ENCODE data around the gene AP3S1.
"Not testable (repeated sequence)": the region's sequence is repeated elsewhere in the genome, so short reads cannot be mapped to it uniquely, and the experiment has no call there.

DNA sequence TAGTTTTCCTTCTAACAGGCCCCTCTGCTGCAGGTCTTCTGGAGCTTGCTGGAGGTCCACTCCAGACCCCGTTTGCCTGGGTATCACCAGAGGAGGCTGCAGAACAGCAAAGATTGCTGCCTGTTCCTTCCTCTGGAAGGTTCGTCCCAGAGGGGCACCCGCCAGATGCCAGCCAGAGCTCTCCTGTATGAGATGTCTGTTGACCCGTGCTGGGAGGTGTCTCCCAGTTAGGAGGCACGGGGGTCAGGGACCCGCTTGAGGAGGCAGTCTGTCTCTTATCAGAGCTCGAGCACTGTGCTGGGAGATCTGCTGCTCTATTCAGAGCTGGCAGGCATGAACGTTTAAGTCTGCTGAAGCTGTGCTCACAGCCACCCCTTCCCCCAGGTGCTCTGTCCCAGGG, 40.7 kb downstream of the AP3S1 start:
- TF ChIP-seq, protein P1, sequence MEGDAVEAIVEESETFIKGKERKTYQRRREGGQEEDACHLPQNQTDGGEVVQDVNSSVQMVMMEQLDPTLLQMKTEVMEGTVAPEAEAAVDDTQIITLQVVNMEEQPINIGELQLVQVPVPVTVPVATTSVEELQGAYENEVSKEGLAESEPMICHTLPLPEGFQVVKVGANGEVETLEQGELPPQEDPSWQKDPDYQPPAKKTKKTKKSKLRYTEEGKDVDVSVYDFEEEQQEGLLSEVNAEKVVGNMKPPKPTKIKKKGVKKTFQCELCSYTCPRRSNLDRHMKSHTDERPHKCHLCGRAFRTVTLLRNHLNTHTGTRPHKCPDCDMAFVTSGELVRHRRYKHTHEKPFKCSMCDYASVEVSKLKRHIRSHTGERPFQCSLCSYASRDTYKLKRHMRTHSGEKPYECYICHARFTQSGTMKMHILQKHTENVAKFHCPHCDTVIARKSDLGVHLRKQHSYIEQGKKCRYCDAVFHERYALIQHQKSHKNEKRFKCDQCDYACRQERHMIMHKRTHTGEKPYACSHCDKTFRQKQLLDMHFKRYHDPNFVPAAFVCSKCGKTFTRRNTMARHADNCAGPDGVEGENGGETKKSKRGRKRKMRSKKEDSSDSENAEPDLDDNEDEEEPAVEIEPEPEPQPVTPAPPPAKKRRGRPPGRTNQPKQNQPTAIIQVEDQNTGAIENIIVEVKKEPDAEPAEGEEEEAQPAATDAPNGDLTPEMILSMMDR (IDR thresholded peaks at IDR 0.05), result not testable (repeated sequence)
- TF ChIP-seq POLR2A, POLR2AphosphoS5 (IDR thresholded peaks at IDR 0.05): not testable (repeated sequence)

All from stomach (tissue), 4 donors.